Kidney epithelial cell (primary cell): ENCODE data around the gene CDK5RAP2. TPM values are rescaled to one million over a fixed set of nuclear protein-coding genes. Genes with fewer than 3 reads are reported as not detected.

Source experiments
- DNase-seq: peaks from one replicate; pipeline ENCODE4 v3.0.0-alpha.2; 2010; ENCODE audit warnings: low read depth
- H3K27me3 ChIP-seq: 2 replicates; pipeline ENCODE4 v1.6.0; 2011; ENCODE audit warnings: low read length; ENCODE audit not compliant: control insufficient read depth, insufficient read depth
- H3K36me3 ChIP-seq: 2 replicates; pipeline ENCODE4 v1.5.1; 2011; ENCODE audit warnings: low read length; ENCODE audit not compliant: control insufficient read depth, insufficient read depth
- H3K4me3 ChIP-seq: 2 replicates; pipeline ENCODE4 v1.5.1; 2011; ENCODE audit warnings: low read depth, mild to moderate bottlenecking, control low read depth, low read length
- total RNA-seq: library from RNA; depleted of rRNA; stranded (reverse); fragments of >200 nt; gene quantifications from 2 replicates; pipeline ENCODE4 v1.2.3, GENCODE V29; 2015
- TF ChIP-seq, protein P1 (sequence below): IDR thresholded peaks from 2 replicates; pipeline ENCODE4 v1.5.1; 2011; ENCODE audit warnings: mild to moderate bottlenecking, moderate library complexity, low read length, control low read depth, inconsistent platforms; ENCODE audit not compliant: insufficient read depth, poor library complexity, severe bottlenecking

The CDK5RAP2 gene
- total RNA-seq, 1 donor from 2014 or later = 41.9 TPM

DNA sequence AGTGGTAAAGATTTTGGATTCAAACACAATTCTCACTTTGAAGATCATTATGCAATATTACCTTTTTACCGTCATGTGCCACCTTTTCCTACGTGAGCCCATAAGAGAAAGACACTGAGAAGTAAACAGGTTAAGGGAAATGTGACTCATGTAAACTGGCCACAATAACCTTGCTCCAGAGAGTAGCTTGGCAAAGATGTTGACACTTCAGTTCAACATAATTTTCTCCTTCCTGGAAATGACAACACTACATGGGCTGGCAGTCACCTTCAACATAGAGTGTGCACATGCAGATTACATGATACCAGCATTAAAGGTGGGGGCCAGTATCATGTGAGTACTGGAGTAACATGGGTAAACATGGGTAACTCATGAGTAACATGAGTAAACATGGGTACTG, 141.9 kb downstream of the CDK5RAP2 start:
- Histone ChIP-seq H3K36me3 (peaks cover 3% of the 10 kb centered on the region), H3K4me3 (no peak overlapping the region), H3K27me3 (no peaks in the 10 kb centered on the region)
- DNase-seq = no peak
- TF ChIP-seq, protein P1, sequence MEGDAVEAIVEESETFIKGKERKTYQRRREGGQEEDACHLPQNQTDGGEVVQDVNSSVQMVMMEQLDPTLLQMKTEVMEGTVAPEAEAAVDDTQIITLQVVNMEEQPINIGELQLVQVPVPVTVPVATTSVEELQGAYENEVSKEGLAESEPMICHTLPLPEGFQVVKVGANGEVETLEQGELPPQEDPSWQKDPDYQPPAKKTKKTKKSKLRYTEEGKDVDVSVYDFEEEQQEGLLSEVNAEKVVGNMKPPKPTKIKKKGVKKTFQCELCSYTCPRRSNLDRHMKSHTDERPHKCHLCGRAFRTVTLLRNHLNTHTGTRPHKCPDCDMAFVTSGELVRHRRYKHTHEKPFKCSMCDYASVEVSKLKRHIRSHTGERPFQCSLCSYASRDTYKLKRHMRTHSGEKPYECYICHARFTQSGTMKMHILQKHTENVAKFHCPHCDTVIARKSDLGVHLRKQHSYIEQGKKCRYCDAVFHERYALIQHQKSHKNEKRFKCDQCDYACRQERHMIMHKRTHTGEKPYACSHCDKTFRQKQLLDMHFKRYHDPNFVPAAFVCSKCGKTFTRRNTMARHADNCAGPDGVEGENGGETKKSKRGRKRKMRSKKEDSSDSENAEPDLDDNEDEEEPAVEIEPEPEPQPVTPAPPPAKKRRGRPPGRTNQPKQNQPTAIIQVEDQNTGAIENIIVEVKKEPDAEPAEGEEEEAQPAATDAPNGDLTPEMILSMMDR = no peak

DNA sequence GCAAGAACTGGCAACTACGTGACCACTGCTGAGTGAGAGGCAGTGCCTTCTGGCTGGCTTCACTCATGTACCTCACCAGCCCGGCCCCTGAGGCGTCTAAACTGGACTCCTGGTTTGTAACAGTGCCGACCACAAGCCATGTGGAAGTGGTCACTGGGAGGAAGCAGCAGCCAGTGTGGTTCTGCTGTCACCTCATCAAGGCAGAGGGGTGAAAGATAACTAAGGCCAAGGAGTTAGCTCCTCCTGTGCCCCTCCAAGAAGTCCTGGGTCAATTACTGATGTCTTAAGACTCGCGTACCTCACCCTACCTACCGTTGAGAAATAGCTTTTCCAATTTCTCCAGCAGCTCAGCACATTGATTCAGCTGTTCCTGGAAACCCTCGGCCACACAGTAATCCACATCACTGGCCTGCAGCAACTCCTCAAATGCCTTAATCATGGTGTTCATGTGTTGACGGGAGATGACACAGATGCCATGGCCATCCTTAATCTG, 142.9 kb downstream of the CDK5RAP2 start:
- TF ChIP-seq, protein P1 = no peak
- Histone ChIP-seq H3K27me3 (no peaks in the 10 kb centered on the region), H3K4me3 (no peak overlapping the region), H3K36me3 (peaks cover 3% of the 10 kb centered on the region)
- DNase-seq = no peak

DNA sequence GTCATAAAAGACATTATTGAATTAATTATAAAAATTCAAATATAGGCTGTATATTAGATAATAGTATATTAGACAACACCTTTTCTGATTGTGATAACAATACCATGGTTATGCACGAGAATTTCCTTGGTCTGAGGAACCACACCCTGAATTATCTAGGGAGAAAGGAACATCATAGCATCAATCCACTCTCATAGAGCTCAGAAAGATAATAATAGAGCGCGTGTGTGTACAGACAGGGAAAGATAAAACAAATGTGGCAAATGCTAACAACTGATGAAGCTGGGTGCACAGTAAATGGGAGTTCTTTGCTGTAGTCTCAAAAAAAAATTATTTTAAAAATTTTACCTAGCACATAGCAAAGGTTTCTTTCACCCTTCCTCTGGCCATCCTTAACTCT, 143.5 kb downstream of the CDK5RAP2 start:
- TF ChIP-seq, protein P1 = no peak
- Histone ChIP-seq H3K36me3 (peaks cover 3% of the 10 kb centered on the region), H3K27me3 (no peaks in the 10 kb centered on the region), H3K4me3 (no peak overlapping the region)
- DNase-seq = no peak

DNA sequence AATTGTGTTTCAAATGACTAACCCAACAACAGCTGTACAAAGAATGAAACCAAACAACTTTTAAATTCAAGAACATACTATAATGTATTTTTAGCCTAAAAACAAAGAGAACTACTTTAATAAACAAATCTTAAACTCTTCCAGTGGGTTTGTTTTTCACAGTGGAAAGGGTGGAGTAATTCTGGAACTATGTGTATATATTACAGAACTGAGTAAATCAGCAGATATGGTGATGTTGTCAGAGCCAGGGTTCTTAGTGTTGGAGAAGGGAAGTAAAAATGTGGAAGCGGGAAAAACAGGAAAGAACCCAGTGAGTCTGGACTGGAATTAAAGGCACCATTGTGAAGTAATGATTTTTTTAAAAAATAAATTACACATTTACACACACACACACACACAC, 144.9 kb downstream of the CDK5RAP2 start:
- DNase-seq = no peak
- Histone ChIP-seq H3K4me3 (no peak overlapping the region), H3K36me3 (peaks cover 3% of the 10 kb centered on the region), H3K27me3 (no peaks in the 10 kb centered on the region)
- TF ChIP-seq, protein P1 = no peak

DNA sequence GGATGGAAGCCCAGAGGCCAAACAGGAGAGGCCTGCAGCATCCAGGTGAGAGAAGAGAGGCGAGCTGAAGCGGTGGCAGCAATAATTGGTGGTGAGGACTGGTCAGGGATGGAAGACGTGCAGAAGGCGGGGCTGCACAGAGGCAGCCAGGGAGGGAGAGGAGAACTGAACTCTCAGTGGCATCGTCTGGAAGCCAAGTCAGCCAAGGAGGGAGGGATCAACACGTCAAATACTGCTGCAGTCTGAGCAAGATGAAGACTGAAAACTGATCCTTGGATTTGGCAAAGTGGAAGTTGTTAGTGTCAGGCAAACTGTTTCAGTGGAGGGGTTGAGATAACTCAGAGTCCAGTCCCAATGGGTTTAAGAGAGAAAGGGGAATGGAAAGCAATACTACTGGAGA, 145.4 kb downstream of the CDK5RAP2 start:
- peaks cover 3% of the 10 kb centered on the region for H3K36me3 ChIP-seq
- no peak overlapping the region for H3K4me3 ChIP-seq
- DNase-seq = no peak
- TF ChIP-seq, protein P1 = no peak
- H3K27me3 ChIP-seq = no peaks in the 10 kb centered on the region

DNA sequence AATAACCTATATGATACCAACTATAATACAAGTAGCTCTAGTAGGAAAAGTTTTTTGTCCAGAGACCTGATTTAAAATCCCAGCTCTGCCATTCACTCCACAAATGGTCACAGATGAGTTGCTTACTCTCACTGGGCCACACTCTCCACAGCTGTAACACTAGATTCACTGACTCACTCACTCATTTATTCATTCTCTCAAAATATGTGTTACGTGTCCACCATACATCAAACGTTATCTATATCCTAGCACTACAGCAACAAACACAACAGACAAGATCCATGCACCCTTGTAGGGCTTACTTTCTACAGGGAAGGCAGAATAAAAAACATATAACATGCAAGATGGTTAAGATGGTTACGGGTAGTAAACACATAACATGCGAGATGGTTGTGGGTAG, 146.3 kb downstream of the CDK5RAP2 start:
- TF ChIP-seq, protein P1 = no peak
- peaks cover 3% of the 10 kb centered on the region for H3K36me3 ChIP-seq
- H3K27me3 ChIP-seq = no peaks in the 10 kb centered on the region
- H3K4me3 ChIP-seq = no peak overlapping the region
- DNase-seq = no peak
